ENCODE measurements around the gene PLSCR4. TPM values are rescaled to one million over a fixed set of nuclear protein-coding genes. Genes with fewer than 3 reads are reported as not detected.

Gene PLSCR4
- total and polyA plus RNA-seq, 4 donors = 19.5 to 56.4 (median 34.9) TPM

- DNase-seq (ENCODE audit: low spot score) = no peak
- no peaks in the 10 kb centered on the region for H3K27me3 ChIP-seq (ENCODE audit: control insufficient read depth in 4 of 4, insufficient read depth in 4 of 4, low read length in 3 of 4)
- no peak overlapping the region for H3K9ac ChIP-seq (ENCODE audit: low read depth in 1 of 2, low read length in 2 of 2)
- peaks cover 0 to 3% (median 0%) of the 10 kb centered on the region in 4 donors for H3K36me3 ChIP-seq (ENCODE audit: control insufficient read depth in 4 of 4, insufficient read depth in 3 of 4, low read depth in 1 of 4, low read length in 3 of 4)
- no peak overlapping the region for H3K27ac ChIP-seq (ENCODE audit: low read depth in 1 of 2, low read length in 2 of 2)
- H3K9me3 ChIP-seq (ENCODE audit: control insufficient read depth in 4 of 4, low read length in 3 of 4) = no peaks in the 10 kb centered on the region
- no peak overlapping the region for H3K4me3 ChIP-seq (ENCODE audit: low read depth in 1 of 3, low read length in 3 of 3)
- no peak for TF ChIP-seq MAX (IDR thresholded peaks at IDR 0.05)
- no peak for TF ChIP-seq ZBTB33 (IDR thresholded peaks at IDR 0.05)
- TF ChIP-seq RXRA (IDR thresholded peaks at IDR 0.05) = no peak
- no peak for TF ChIP-seq HNF4G (IDR thresholded peaks at IDR 0.05)
- TF ChIP-seq CTCF (IDR thresholded peaks at IDR 0.05; ENCODE audit: low read depth, low read length, missing input control) = no peak
- no peak for TF ChIP-seq REST (IDR thresholded peaks at IDR 0.05)
- TF ChIP-seq NR2F2 (IDR thresholded peaks at IDR 0.05) = no peak
- no peak for TF ChIP-seq YY1 (IDR thresholded peaks at IDR 0.05)
- no peak for TF ChIP-seq FOXA1 (IDR thresholded peaks at IDR 0.05)
- no peak for TF ChIP-seq FOXA2 (IDR thresholded peaks at IDR 0.05)
- TF ChIP-seq HNF4A (conservative IDR thresholded peaks at IDR 0.05) = no peak
- TF ChIP-seq TAF1 (conservative IDR thresholded peaks at IDR 0.05) = no peak
- no peak for TF ChIP-seq GABPA (IDR thresholded peaks at IDR 0.05 in 1 of 2, conservative IDR thresholded peaks at IDR 0.05 in 1 of 2)
- TF ChIP-seq ATF3 (IDR thresholded peaks at IDR 0.05) = no peak
- no peak for TF ChIP-seq EGR1 (IDR thresholded peaks at IDR 0.05; ENCODE audit: low read depth in 2 of 2)
- no peak for TF ChIP-seq JUND (IDR thresholded peaks at IDR 0.05)
- WGBS = 89% methylated on average over 9 of the region's 9 CpGs
- H3K4me1 ChIP-seq (ENCODE audit: control insufficient read depth in 4 of 4, insufficient read depth in 4 of 4, low read length in 3 of 4) = peaks cover 0 to 2% (median 0%) of the 10 kb centered on the region in 4 donors
Observed at GRCh38 chr3:146241523-146242240, 9.2 kb downstream of the PLSCR4 start.
